ENCODE results near the gene SPINT4.
"Not testable (repeated sequence)": the region's sequence is repeated elsewhere in the genome, so short reads cannot be mapped to it uniquely, and the experiment has no call there.

The SPINT4 gene

GRCh38 chr20:45722047-45722446, at the start of gene SPINT4:
Gene SPINT4 (plus strand): TSS chr20:45722347. CDS start chr20:45722368, 21 bp downstream.
- no peak for DNase-seq (ENCODE audit: low read depth in 2 of 2)

GRCh38 chr20:45672765-45673164, 49.4 kb upstream of the SPINT4 start:
- no peak for DNase-seq (ENCODE audit: low read depth in 2 of 2)

- DNase-seq (ENCODE audit: low read depth in 2 of 2): no peak
These were observed 42.5 kb upstream of the SPINT4 start for GRCh38 chr20:45679650-45680049.

- DNase-seq (ENCODE audit: low read depth in 2 of 2): no peak
These were observed 36.3 kb upstream of the SPINT4 start for GRCh38 chr20:45685896-45686295.

GRCh38 chr20:45693346-45693745, 28.8 kb upstream of the SPINT4 start:
- not testable (repeated sequence) for DNase-seq (ENCODE audit: low read depth in 2 of 2)

- DNase-seq (ENCODE audit: low read depth in 2 of 2): no peak
These were observed 26.7 kb upstream of the SPINT4 start for GRCh38 chr20:45695496-45695895.

GRCh38 chr20:45701104-45701503, 21.0 kb upstream of the SPINT4 start:
- no peak for DNase-seq (ENCODE audit: low read depth in 2 of 2)

GRCh38 chr20:45701873-45702272, 20.3 kb upstream of the SPINT4 start, which contains the start of gene WFDC13:
Gene WFDC13 (plus strand): TSS chr20:45702038. CDS start chr20:45702124, 86 bp downstream.
- DNase-seq (ENCODE audit: low read depth in 2 of 2): no peak

GRCh38 chr20:45704969-45705637, 17.0 kb upstream of the SPINT4 start, which contains the start of gene WFDC10B:
Gene WFDC10B (minus strand): TSS chr20:45705019. CDS start chr20:45685992, 19,027 bp downstream.
- DNase-seq (ENCODE audit: low read depth in 2 of 2): no peak

- not testable (repeated sequence) for DNase-seq (ENCODE audit: low read depth in 2 of 2)
These were observed 5.9 kb upstream of the SPINT4 start for GRCh38 chr20:45716141-45716688.

- DNase-seq (ENCODE audit: low read depth in 2 of 2): no peak
These were observed 3.0 kb downstream of the SPINT4 start for GRCh38 chr20:45725134-45725533.

GRCh38 chr20:45727044-45727443, 4.9 kb downstream of the SPINT4 start:
- no peak for DNase-seq (ENCODE audit: low read depth in 2 of 2)

GRCh38 chr20:45732199-45732598, 10.1 kb downstream of the SPINT4 start:
- DNase-seq (ENCODE audit: low read depth in 2 of 2): no peak

- DNase-seq (ENCODE audit: low read depth in 2 of 2): no peak
These were observed 13.4 kb downstream of the SPINT4 start for GRCh38 chr20:45735552-45735951.

- DNase-seq (ENCODE audit: low read depth in 2 of 2): no peak
These were observed 13.8 kb downstream of the SPINT4 start for GRCh38 chr20:45735988-45736387.

- no peak for DNase-seq (ENCODE audit: low read depth in 2 of 2)
These were observed 20.4 kb downstream of the SPINT4 start for GRCh38 chr20:45742596-45742995.

GRCh38 chr20:45745015-45745414, 22.9 kb downstream of the SPINT4 start:
- no peak for DNase-seq (ENCODE audit: low read depth in 2 of 2)

- DNase-seq (ENCODE audit: low read depth in 2 of 2): no peak
These were observed 29.6 kb downstream of the SPINT4 start for GRCh38 chr20:45751721-45752120.

- DNase-seq (ENCODE audit: low read depth in 2 of 2): no peak
These were observed 30.6 kb downstream of the SPINT4 start for GRCh38 chr20:45752746-45753145.

- DNase-seq (ENCODE audit: low read depth in 2 of 2): no peak
These were observed 35.9 kb downstream of the SPINT4 start for GRCh38 chr20:45758096-45758495.

GRCh38 chr20:45759921-45760320, 37.8 kb downstream of the SPINT4 start:
- DNase-seq (ENCODE audit: low read depth in 2 of 2): not testable (repeated sequence)

GRCh38 chr20:45761966-45762365, 39.8 kb downstream of the SPINT4 start:
- not testable (repeated sequence) for DNase-seq (ENCODE audit: low read depth in 2 of 2)

- DNase-seq (ENCODE audit: low read depth in 2 of 2): not testable (repeated sequence)
These were observed 42.6 kb downstream of the SPINT4 start for GRCh38 chr20:45764618-45765282.

All from activated CD8-positive, alpha-beta memory T cell treated with anti-CD3 and anti-CD28 coated beads for 4 hours (primary cell).